ENCODE measurements around the gene GPRC5B. TPM values are rescaled to one million over a fixed set of nuclear protein-coding genes. Genes with fewer than 3 reads are reported as not detected.

GPRC5B gene
- total and polyA plus RNA-seq, 2 donors (not counting 3 experiments of a cell fraction or from before 2014, with no cell fraction given): 42.3 TPM

- no peak overlapping the region for H3K9ac ChIP-seq (replicated peaks; ENCODE audit: extremely low read depth, insufficient read depth, low read length)
- no peaks in the 10 kb centered on the region for H3K36me3 ChIP-seq (ENCODE audit: control insufficient read depth in 2 of 2, extremely low read depth in 1 of 2, insufficient read depth in 2 of 2, low read length in 2 of 2)
- intact Hi-C loops (cut with micrococcal nuclease): no loop called here
- no peak overlapping the region for H2AFZ ChIP-seq (ENCODE audit: low read depth, low read length)
- no peaks in the 10 kb centered on the region for H4K20me1 ChIP-seq (replicated peaks; ENCODE audit: control insufficient read depth, extremely low read depth, insufficient read depth, low read length)
- H3K4me1 ChIP-seq (ENCODE audit: control insufficient read depth, extremely low read depth, insufficient read depth, low read length): peaks cover 7% of the 10 kb centered on the region
- H3K27ac ChIP-seq (ENCODE audit: insufficient read depth, low read depth, low read length): no peak overlapping the region
- FAIRE-seq (no peak), DNase-seq (ENCODE audit: low read depth, low spot score) (no peak)
- TF ChIP-seq, protein P1, sequence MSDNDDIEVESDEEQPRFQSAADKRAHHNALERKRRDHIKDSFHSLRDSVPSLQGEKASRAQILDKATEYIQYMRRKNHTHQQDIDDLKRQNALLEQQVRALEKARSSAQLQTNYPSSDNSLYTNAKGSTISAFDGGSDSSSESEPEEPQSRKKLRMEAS (IDR thresholded peaks at IDR 0.05; ENCODE audit: insufficient read depth, insufficient read length): no peak
- TF ChIP-seq EZH2 (IDR thresholded peaks at IDR 0.05; ENCODE audit: borderline replicate concordance, low read depth, low read length, severe bottlenecking) (no peak), POLR2A (IDR thresholded peaks at IDR 0.05; ENCODE audit: low read depth, low read length) (no peak), MYC (IDR thresholded peaks at IDR 0.05; ENCODE audit: low read depth, low read length) (no peak), CTCF (IDR thresholded peaks at IDR 0.05; ENCODE audit: extremely low read depth in 1 of 2, insufficient read depth in 1 of 2, low read depth in 1 of 2, low read length in 2 of 2) (no peak), FOS (IDR thresholded peaks at IDR 0.05; ENCODE audit: borderline replicate concordance, insufficient read depth, low read length) (no peak), GATA2 (IDR thresholded peaks at IDR 0.05; ENCODE audit: insufficient read depth, insufficient read length, low read depth, low read length) (no peak), JUN (IDR thresholded peaks at IDR 0.05; ENCODE audit: borderline replicate concordance, insufficient read depth, insufficient read length, low read depth) (no peak), POLR2AphosphoS5 (IDR thresholded peaks at IDR 0.05; ENCODE audit: insufficient read depth, low read depth, low read length) (no peak)
- H3K4me2 ChIP-seq (ENCODE audit: insufficient read depth, low read length): no peak overlapping the region
- no peak overlapping the region for H3K4me3 ChIP-seq (replicated peaks in 1 of 3; ENCODE audit: insufficient read depth in 1 of 3, low read depth in 1 of 3, low read length in 3 of 3)
- no peaks in the 10 kb centered on the region for H3K79me2 ChIP-seq (ENCODE audit: control insufficient read depth, insufficient read depth, low read length)
- H3K9me3 ChIP-seq (replicated peaks; ENCODE audit: control insufficient read depth, insufficient read depth, low read length): no peaks in the 10 kb centered on the region
- POLR2A ChIA-PET: no interaction called here
- CTCF ChIA-PET: interaction anchor here (1.1 to 4.4 kb wide), 3 partner anchors 9 to 470 kb away, joined by 3 to 40 read pairs (median 5); no protein-coding TSS in a partner anchor
- no TSS peak for BruUV-seq (replicated peaks)
- H3K27me3 ChIP-seq (ENCODE audit: control insufficient read depth in 2 of 2, insufficient read depth in 2 of 2, low read length in 2 of 2): no peaks in the 10 kb centered on the region
- dilution Hi-C loops (cut with MboI; ENCODE audit: extremely low pct_ligation_motif_present, low sequenced_read_pairs): no loop called here
- no peaks in the 10 kb centered on the region for H3K9me1 ChIP-seq (replicated peaks; ENCODE audit: control insufficient read depth, extremely low read depth, insufficient read depth, low read length)
These were observed 31.4 kb upstream of the GPRC5B start for GRCh38 chr16:19916064-19916463.

Data from endothelial cell of umbilical vein (primary cell).